GM19372 (cell line): Measurements from ENCODE around the gene BCL2L12.
"Not testable (repeated sequence)": the region's sequence is repeated elsewhere in the genome, so short reads cannot be mapped to it uniquely, and the experiment has no call there.

Experiments used
- ATAC-seq: cut with Tn5 transposase; IDR thresholded peaks from one replicate; pipeline ENCODE4 v1.9.1; 2021; ENCODE audit warnings: mild to moderate bottlenecking, low read depth, moderate library complexity; ENCODE audit not compliant: unreplicated experiment

BCL2L12 gene

GRCh38 chr19:49701271-49701786 lies 35.6 kb downstream of the BCL2L12 start:
- no peak for ATAC-seq

DNA sequence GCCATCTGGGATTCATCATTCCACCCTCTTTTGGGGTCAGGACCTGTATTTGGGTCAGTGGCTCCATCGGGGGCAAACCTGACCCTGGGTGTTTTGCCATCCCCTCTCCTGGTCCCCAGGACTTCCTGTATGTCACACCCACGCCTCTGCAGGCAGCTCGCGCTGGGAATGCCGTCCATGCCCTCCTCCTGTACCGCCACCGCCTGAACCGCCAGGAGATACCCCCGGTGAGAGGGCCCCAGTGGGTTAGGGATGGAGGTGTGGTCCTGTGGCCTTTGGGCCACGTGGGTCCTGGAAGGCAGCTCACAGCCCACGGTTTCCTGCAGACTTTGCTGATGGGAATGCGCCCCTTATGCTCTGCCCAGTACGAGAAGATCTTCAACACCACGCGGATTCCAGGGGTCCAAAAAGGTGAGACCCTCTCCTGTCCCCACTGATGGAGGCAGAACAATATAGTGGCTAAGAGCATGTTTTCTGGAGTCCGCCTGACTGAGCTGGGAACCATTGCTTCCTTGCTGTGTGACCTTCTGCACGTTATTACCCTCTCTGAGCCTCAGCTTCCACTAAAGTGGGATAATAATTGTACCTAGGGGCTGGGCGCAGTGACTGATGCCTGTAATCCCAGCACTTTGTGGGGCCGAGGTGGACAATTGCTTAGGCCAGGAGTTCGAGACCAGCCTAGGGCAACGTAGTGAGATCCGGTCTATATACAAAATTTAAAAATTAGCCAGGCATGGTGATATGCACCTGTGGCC lies 39.3 kb downstream of the BCL2L12 start:
- no peak for ATAC-seq

DNA sequence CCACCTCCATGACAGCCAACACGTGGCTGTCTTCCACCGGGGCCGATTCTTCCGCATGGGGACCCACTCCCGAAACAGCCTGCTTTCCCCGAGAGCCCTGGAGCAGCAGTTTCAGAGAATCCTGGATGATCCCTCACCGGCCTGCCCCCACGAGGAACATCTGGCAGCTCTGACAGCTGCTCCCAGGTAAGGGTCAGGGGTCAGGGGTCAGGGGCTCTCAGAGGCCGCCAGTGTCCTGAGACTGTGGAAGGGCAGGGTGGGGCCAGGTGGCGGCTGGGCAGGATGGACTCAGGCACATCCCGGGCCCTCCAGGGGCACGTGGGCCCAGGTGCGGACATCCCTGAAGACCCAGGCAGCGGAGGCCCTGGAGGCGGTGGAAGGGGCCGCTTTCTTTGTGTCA lies 40.2 kb downstream of the BCL2L12 start:
- no peak for ATAC-seq

DNA sequence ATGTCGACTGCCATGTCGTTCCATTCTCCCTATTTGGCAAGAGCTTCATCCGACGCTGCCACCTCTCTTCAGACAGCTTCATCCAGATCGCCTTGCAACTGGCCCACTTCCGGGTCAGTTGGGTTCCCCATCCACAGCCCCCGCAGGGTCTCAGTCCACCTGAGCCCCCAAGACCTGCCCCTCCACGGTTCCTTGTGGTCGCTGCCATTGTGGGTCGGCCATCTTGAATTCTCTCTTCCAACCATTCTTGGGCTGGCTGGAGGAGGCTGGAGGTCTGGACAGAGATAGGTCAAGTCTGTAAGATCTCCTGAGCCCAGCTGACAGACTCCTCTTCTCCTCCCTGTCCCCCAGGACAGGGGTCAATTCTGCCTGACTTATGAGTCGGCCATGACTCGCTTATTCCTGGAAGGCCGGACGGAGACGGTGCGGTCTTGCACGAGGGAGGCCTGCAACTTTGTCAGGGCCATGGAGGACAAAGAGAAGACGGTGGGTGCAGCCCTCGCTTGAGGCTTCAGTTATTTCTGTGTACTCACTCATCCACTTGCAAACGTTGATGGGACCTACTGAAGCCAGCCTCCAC lies 44.7 kb downstream of the BCL2L12 start:
- ATAC-seq, result no peak

DNA sequence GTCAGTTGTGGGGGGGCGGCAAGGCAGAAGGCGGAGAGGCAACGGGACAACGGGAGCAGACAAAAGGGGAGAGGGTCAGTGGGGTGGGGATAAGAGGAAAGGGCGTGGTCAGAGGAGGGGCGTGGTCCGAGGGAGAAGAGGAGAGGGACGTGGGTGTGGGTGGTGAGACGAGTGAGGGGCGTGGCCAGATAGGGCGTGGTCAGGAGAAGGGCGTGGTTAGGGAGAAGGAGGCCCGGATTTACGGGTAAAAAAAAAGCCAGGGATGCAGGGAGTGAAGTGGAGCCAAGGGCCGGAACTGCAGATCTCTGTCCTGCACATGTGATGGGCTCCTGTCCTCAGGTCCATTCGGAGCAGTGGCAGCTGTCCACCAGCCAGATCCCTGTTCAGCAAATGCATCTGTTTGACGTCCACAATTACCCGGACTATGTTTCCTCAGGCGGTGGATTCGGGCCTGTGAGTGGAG lies 46.7 kb downstream of the BCL2L12 start:
- no peak for ATAC-seq

DNA sequence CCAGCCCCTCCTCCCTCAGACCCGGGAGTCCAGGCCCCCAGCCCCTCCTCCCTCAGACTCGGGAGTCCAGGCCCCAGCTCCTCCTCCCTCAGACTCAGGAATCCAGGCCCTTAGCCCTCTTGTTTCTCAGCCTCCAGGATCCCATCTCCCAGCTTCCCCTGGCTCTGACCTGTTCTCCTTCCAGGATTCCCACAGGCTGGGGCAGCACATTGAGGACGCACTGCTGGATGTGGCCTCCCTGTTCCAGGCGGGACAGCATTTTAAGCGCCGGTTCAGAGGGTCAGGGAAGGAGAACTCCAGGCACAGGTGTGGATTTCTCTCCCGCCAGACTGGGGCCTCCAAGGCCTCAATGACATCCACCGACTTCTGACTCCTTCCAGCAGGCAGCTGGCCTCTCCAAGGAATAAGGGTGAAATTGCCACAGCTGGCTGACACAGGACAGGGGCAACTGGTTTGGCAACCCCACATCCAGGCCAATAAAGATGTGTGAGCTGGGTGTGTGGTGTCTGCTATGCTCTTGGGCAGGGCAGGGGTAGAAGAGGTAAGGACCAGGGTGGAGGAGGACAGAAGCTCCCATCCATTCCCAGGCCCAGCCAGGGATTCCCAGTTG lies 47.6 kb downstream of the BCL2L12 start:
- ATAC-seq, result no peak

DNA sequence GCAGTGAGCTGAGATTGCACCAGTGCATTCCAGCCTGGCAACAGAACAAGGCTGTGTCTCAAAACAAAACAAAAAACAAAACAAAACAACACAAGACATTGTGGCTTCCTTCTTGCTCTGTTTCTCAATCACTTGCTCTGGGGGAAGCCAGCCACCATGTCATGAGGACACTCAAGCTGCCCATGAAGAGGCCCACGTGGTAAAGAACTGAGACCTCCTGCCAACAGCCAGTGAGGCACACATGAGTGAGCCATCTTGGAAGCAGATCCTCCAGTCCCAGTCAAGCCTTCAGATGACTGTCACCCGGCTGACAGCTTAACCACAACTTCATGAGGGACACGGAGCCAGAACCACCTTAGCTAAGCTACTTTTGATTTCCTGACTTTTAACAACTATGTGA lies 50.4 kb downstream of the BCL2L12 start:
- no peak for ATAC-seq

- no peak for ATAC-seq
Observed at GRCh38 chr19:49718511-49718910, 52.8 kb downstream of the BCL2L12 start.

DNA sequence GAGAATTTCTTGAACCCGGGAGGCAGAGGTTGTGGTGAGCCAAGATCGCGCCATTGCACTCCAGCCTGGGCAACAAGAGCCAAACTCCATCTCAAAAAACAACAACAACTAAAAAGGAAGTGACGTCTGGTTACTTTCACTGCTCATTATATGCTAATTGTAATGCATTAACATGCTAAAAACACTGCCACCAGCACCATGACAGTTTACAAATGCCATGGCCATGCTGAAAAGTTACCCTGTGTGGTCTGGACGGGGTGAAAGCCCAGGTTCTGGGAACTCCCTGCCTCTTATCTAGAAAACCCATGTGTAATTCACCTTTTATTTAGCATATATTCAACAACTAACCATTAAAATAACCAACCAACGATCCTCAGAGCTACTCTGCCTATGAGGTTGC lies 53.3 kb downstream of the BCL2L12 start:
- ATAC-seq, result no peak

DNA sequence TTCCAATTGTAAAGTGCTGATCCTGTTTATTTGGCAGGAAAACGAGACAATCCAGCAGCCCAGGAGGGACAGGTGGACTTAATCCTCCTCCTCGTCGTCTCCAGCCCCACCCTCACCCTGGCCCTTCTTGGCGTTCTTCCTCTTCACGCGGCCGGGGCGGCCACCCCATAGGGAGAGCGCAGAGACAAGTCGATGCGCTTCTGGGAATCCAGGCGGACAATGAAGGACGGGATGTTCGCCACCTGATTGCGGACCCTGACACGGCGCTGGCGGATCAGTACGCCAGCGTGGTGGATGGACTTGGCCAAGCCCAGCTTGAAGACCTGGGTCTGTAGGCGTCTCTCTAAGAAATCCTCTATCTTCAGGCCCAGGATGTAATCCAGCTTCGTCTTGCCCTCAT lies 53.7 kb downstream of the BCL2L12 start:
- ATAC-seq, result not testable (repeated sequence)
